ENCODE results near the gene NEIL3.

GRCh38 chr4:177264788-177265422, 44.8 kb upstream of the NEIL3 start:
- no peak for TF ChIP-seq CTCF (IDR thresholded peaks at IDR 0.05; ENCODE audit: poor library complexity, severe bottlenecking)
- no peak for TF ChIP-seq RAD21 (conservative IDR thresholded peaks at IDR 0.05)
- TF ChIP-seq, protein P1, sequence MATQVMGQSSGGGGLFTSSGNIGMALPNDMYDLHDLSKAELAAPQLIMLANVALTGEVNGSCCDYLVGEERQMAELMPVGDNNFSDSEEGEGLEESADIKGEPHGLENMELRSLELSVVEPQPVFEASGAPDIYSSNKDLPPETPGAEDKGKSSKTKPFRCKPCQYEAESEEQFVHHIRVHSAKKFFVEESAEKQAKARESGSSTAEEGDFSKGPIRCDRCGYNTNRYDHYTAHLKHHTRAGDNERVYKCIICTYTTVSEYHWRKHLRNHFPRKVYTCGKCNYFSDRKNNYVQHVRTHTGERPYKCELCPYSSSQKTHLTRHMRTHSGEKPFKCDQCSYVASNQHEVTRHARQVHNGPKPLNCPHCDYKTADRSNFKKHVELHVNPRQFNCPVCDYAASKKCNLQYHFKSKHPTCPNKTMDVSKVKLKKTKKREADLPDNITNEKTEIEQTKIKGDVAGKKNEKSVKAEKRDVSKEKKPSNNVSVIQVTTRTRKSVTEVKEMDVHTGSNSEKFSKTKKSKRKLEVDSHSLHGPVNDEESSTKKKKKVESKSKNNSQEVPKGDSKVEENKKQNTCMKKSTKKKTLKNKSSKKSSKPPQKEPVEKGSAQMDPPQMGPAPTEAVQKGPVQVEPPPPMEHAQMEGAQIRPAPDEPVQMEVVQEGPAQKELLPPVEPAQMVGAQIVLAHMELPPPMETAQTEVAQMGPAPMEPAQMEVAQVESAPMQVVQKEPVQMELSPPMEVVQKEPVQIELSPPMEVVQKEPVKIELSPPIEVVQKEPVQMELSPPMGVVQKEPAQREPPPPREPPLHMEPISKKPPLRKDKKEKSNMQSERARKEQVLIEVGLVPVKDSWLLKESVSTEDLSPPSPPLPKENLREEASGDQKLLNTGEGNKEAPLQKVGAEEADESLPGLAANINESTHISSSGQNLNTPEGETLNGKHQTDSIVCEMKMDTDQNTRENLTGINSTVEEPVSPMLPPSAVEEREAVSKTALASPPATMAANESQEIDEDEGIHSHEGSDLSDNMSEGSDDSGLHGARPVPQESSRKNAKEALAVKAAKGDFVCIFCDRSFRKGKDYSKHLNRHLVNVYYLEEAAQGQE (IDR thresholded peaks at IDR 0.05; ENCODE audit: borderline replicate concordance), result peak; percentile 49
- TF ChIP-seq EZH2 (IDR thresholded peaks at IDR 0.05; ENCODE audit: borderline replicate concordance, insufficient read depth, low read length, poor library complexity, severe bottlenecking), result no peak
- TF ChIP-seq MXI1 (conservative IDR thresholded peaks at IDR 0.05; ENCODE audit: poor library complexity, severe bottlenecking), result no peak

Data from neural cell (in vitro differentiated cells).